ENCODE results near the gene CENPQ.
"Not testable (repeated sequence)": the region's sequence is repeated elsewhere in the genome, so short reads cannot be mapped to it uniquely, and the experiment has no call there.

Gene CENPQ

GRCh38 chr6:49462927-49463611, at the start of gene CENPQ, which contains the start of gene MMUT:
CENPQ (plus strand) TSS chr6:49463370; CDS start chr6:49470177, 6,807 bp downstream.
MMUT (minus strand) TSS chr6:49463253; CDS start chr6:49459466, 3,787 bp downstream.
- DNase-seq = peak; percentile 87 to 90

GRCh38 chr6:49415358-49415757, 47.8 kb upstream of the CENPQ start:
- no peak for DNase-seq

- no peak for DNase-seq
Observed at GRCh38 chr6:49416195-49416594, 47.0 kb upstream of the CENPQ start.

- no peak for DNase-seq
Observed at GRCh38 chr6:49423817-49424216, 39.4 kb upstream of the CENPQ start.

- no peak for DNase-seq
Observed at GRCh38 chr6:49430187-49430586, 33.0 kb upstream of the CENPQ start.

- DNase-seq = no peak
Observed at GRCh38 chr6:49430866-49431265, 32.3 kb upstream of the CENPQ start.

GRCh38 chr6:49453221-49453620, 9.9 kb upstream of the CENPQ start:
- DNase-seq = no peak

GRCh38 chr6:49454787-49455709, 8.1 kb upstream of the CENPQ start:
- DNase-seq = no peak

- DNase-seq = no peak
Observed at GRCh38 chr6:49457771-49458170, 5.4 kb upstream of the CENPQ start.

GRCh38 chr6:49462071-49462470, 1.1 kb upstream of the CENPQ start:
- DNase-seq = no peak

GRCh38 chr6:49462599-49462926, 607 bp upstream of the CENPQ start:
- DNase-seq = no peak

GRCh38 chr6:49463612-49463967, 420 bp downstream of the CENPQ start:
- no peak for DNase-seq

GRCh38 chr6:49464691-49465090, 1.5 kb downstream of the CENPQ start:
- no peak for DNase-seq

- no peak for DNase-seq
Observed at GRCh38 chr6:49468042-49468441, 4.9 kb downstream of the CENPQ start.

GRCh38 chr6:49476564-49476963, 13.4 kb downstream of the CENPQ start:
- DNase-seq = not testable (repeated sequence)

- no peak for DNase-seq
Observed at GRCh38 chr6:49479308-49479970, 16.3 kb downstream of the CENPQ start.

GRCh38 chr6:49481846-49482245, 18.7 kb downstream of the CENPQ start:
- DNase-seq = not testable (repeated sequence)

- not testable (repeated sequence) for DNase-seq
Observed at GRCh38 chr6:49483380-49483779, 20.2 kb downstream of the CENPQ start.

GRCh38 chr6:49490633-49491032, 27.5 kb downstream of the CENPQ start:
- no peak for DNase-seq

- no peak for DNase-seq
Observed at GRCh38 chr6:49497304-49497703, 34.1 kb downstream of the CENPQ start.

GRCh38 chr6:49499126-49499525, 36.0 kb downstream of the CENPQ start:
- no peak for DNase-seq

- DNase-seq = no peak
Observed at GRCh38 chr6:49499623-49500022, 36.5 kb downstream of the CENPQ start, which contains the start of gene GLYATL3. GLYATL3 (plus strand) TSS chr6:49499923; CDS start chr6:49511991, 12,068 bp downstream.

- DNase-seq = no peak
Observed at GRCh38 chr6:49504666-49505065, 41.5 kb downstream of the CENPQ start.

Data from stimulated activated CD4-positive, alpha-beta T cell treated with anti-CD3 and anti-CD28 coated beads, Interleukin-2, amount 100 ng/mL, for 24 hours (primary cell).